Measurements from ENCODE around the gene ACP2. TPM values are rescaled to one million over a fixed set of nuclear protein-coding genes. Genes with fewer than 3 reads are reported as not detected.

The ACP2 gene, protein sequence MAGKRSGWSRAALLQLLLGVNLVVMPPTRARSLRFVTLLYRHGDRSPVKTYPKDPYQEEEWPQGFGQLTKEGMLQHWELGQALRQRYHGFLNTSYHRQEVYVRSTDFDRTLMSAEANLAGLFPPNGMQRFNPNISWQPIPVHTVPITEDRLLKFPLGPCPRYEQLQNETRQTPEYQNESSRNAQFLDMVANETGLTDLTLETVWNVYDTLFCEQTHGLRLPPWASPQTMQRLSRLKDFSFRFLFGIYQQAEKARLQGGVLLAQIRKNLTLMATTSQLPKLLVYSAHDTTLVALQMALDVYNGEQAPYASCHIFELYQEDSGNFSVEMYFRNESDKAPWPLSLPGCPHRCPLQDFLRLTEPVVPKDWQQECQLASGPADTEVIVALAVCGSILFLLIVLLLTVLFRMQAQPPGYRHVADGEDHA
- total RNA-seq = 21.2 TPM

DNA sequence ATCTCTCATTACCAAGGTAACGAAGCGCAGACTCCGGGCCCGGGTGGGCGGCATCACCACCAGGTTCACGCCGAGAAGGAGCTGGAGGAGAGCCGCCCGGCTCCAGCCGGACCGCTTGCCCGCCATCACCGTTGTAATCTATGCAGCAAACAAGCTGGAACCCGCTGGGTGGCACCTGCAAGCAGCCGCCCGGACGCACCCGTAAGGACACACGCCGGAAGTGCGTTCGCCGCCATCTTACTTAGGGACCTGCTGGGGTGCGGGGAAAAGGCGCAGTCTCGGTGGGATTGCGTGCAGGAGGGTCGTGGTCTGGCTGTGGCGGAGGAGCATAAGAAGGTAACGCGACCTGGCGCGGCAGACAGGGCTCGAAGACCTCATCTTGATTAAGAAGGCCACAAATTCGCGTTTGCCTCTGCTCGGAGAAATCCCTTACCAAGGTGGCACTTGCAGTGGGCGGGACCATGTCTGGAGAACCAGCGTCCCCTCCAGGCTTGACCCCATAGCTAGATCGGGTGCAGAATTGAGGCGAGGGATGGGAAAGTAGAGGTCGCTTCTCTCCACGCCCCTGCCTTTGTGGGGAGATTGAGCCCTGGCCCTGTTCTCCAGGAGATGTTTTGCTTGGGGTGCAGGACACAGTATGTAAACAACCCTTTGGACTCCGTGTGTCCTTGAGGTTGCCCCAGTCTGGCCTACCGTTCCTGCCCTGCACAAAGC, at the start of gene ACP2:
TSS of gene ACP2 (minus strand) at position 151 of the 714 bp plus-strand sequence. CDS start at position 126, 25 bp downstream.
- peak; percentile 63 to 82 for DNase-seq (ENCODE audit: low spot score in 2 of 2)
- no peak for FAIRE-seq

DNA sequence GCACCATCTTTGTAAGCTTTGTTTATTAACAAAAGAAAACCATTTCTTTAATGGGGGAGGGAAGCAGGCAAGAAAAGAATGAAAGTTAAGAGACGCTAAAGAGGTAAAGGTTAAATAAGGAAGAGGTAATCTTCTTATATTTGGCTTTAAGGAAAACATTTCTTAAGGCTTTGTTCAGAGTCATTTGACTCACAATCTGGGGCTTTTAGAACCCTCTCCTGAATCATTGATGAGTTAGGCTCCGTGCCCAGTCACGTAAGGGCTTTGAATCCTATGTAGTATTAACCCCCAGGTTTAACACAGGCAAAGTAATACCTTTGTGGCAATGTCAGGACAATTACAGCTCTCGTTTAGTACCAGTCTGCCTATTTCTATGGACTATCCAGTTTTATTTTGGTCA, 47.4 kb upstream of the ACP2 start:
- FAIRE-seq (no peak), DNase-seq (ENCODE audit: low spot score in 2 of 2) (no peak)

DNA sequence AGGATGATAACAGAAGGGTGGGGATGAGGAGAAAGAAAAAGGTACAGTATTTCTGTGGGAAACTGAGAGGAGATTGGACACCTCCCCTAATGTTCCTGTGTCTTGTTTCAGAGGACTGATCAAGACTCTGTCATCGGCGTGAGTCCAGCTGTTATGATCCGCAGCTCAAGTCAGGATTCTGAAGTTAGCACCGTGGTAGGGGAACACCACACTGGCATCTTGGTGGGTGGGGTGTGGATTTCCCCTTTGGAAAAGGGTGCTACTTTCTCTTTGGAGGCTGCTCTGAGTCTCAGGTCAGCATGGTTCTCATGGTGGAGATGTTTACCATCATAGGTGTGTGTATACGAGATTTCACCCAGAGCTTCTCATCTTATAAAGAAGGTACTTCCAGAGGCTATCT, 46.8 kb upstream of the ACP2 start:
- FAIRE-seq = no peak
- DNase-seq (ENCODE audit: low spot score in 2 of 2) = no peak

DNA sequence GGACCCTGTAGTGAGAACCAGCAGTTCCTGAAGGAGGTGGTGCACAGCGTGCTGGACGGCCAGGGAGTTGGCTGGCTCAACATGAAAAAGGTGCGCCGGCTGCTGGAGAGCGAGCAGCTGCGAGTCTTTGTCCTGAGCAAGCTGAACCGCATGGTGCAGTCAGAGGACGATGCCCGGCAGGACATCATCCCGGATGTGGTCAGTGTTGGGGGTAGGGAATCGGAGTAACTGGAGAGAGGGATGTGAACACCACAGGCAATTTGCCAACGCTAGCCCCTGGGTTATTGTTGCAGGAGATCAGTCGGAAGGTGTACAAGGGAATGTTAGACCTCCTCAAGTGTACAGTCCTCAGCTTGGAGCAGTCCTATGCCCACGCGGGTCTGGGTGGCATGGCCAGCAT, 41.2 kb upstream of the ACP2 start:
- DNase-seq (ENCODE audit: low spot score in 2 of 2) (no peak), FAIRE-seq (no peak)

DNA sequence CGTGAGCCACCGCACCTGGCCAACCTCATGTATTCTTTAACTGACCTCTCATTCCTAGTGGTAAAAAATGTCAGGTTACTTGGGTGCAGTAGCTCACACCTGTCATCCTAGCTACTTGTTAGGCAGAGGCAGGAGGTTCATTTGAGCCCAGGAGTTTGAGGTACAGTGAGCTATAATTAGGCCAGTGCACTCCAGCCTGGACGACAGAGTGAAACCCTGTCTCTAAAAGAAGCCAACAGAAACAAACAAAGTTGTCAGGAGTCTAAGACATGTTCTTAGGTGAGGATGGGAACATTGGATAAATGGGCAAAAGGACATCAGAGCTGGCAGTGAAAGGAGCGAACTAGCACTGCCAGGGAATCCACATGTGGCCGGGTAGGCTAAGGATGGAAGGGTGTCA, 39.5 kb upstream of the ACP2 start:
- DNase-seq (ENCODE audit: low spot score in 2 of 2) = no peak
- FAIRE-seq = no peak

DNA sequence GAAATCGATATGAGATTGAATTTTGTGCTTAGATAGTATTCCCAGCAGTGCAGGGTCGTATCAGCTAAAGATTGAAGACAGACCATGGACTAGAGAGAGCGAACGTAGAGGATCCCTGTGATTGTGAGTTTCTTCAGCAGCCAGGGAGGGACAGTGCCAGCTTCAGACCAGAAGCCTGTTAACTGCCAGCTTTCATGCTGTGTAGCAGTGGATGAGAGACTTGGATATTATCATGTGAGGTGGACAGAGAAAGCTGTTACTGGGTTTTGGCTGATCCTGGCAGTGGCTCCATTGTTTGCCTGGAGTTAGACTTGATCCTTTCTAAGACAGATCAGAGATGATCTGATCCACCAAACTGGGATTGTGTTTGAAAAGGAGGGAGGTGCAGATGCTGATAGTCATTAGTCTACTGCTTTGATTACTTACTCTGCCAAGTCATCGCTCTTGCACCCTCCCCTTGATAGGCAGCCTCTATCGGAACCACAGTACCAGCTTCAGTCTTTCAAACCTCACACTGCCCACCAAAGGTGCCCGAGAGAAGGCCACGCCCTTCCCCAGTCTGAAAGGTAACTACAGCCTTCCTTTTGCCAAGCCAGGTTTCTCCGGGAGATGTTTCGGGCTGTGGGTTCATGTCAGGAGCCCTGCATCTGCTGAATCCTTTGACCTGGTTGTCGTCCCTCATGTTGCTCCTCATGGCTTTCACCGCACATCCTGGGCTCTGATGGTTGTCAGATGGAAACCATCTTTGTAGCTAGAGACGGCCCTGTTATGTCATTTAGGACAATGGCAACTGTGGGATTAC, 37.6 kb upstream of the ACP2 start:
- DNase-seq (ENCODE audit: low spot score in 2 of 2) = no peak
- no peak for FAIRE-seq

DNA sequence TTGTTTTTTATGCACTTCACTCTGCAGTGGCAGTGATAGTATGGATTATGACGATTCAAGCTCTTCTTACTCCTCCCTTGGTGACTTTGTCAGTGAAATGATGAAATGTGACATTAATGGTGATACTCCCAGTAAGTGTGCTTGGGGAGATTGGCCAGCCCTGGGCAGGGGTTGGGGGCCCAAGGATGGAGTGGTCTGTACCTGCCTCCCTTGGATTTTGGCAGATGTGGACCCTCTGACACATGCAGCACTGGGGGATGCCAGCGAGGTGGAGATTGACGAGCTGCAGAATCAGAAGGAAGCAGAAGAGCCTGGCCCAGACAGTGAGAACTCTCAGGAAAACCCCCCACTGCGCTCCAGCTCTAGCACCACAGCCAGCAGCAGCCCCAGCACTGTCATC, 35.5 kb upstream of the ACP2 start:
- DNase-seq (ENCODE audit: low spot score in 2 of 2) = no peak
- no peak for FAIRE-seq

DNA sequence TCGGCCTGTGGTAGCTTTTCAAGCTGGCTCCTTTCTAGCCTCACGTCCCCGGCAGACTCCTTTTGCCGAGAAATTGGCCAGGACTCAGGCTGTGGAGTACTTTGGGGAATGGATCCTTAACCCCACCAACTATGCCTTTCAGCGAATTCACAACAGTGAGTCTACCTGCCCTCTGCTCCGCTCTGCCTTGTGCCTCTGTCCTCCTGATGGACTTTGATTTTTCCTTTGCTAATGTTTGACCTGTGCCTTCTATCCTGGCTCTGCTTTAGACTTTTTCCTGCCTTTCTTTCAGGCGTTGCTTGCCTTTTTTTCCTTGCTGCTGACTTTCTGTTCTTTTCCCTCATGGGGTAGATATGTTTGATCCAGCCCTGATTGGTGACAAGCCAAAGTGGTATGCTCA, 33.8 kb upstream of the ACP2 start:
- FAIRE-seq (no peak), DNase-seq (ENCODE audit: low spot score in 2 of 2) (no peak)

DNA sequence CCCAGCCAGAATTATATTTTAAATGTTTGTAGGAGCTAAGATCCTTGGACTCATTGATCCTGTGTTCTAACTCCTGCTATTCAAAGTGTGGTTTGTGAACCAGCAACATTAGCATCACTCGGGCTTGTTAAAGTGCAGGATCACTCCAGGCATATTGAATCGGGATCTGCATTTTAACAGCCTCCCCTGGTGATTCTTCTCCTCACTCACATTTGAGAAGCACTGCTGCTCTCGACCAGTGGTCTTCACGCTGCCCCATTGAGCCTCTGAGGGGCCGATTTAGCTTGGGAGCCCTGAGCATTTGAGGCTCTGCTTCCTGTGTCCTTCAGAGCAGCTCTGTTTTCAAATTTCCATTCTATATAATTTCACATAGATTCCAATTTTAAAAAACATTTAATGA, 32.2 kb upstream of the ACP2 start:
- FAIRE-seq = no peak
- no peak for DNase-seq (ENCODE audit: low spot score in 2 of 2)

DNA sequence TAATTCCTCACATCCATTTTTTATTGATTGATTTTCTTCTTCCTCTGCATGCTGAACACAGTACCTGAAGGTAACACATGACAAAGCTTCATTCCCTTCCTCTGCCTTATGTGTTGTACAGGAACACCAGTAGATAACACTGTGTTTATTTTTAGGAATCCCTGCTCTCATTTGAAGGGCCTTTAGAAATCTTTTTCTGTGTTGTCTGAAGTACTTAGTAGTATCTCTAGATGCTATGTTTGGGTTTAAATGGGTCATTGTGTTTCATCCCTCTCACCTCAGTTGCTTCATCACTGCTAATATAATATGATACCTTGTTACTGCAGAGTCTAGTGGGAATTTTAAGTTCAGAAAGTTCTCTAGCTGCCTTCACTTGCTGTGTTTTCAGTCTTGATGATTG, 31.5 kb upstream of the ACP2 start:
- FAIRE-seq = no peak
- no peak for DNase-seq (ENCODE audit: low spot score in 2 of 2)

DNA sequence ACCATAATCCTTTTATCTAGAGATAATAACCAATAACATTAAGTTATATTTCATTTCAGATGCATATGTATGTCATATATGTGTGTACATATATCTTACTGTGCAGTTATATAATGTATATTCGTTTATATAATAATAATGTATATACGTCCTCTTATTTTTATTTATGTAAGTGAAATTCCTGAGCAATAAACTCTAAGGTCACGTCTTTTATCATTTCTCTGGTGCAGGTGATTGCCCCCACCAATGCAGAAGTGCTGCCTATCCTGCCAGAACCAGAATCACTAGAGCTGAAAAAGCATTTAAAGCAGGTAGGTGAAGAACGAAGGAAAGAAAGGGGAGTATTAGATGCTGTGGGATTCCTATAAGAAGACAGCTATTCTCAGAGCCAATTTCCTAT, 30.2 kb upstream of the ACP2 start:
- DNase-seq (ENCODE audit: low spot score in 2 of 2) (no peak), FAIRE-seq (no peak)

DNA sequence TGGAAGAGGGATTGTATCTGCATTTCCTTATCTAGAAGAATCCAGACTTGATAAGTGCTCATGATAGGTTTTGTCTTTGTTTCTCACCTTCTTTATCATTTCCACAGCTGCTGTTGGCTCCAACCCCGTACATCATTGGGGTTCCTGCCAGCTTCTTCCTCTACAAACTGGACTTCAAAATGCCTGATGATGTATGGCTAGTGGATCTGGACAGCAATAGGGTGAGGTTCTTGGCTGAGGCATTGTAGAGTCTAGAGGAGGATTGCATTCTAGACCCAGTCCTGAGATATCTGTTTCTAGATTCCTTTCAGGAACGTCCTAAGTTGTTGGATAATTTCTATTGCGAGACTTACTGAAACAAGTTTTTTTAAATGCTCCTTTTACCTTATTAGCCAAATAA, 29.4 kb upstream of the ACP2 start:
- FAIRE-seq (no peak), DNase-seq (ENCODE audit: low spot score in 2 of 2) (no peak)

DNA sequence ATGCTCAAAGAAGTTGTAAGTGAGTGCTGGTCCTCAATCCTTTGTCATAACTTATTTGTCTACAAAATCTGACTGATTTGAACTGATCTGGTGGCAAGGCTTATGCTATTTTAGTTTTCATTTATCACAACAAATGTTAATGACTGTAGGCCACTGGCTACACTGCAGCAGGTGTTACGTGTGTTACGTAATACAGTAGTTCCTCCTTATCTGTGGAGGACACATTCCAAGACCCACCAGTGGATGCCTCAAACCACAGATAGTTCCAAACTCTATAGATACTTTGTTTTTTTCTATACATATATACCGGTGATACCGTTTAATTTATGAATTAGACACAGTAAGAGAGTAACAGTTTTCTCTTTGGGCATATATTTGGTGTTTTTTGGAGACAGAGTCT, 28.3 kb upstream of the ACP2 start:
- DNase-seq (ENCODE audit: low spot score in 2 of 2) (no peak), FAIRE-seq (no peak)

DNA sequence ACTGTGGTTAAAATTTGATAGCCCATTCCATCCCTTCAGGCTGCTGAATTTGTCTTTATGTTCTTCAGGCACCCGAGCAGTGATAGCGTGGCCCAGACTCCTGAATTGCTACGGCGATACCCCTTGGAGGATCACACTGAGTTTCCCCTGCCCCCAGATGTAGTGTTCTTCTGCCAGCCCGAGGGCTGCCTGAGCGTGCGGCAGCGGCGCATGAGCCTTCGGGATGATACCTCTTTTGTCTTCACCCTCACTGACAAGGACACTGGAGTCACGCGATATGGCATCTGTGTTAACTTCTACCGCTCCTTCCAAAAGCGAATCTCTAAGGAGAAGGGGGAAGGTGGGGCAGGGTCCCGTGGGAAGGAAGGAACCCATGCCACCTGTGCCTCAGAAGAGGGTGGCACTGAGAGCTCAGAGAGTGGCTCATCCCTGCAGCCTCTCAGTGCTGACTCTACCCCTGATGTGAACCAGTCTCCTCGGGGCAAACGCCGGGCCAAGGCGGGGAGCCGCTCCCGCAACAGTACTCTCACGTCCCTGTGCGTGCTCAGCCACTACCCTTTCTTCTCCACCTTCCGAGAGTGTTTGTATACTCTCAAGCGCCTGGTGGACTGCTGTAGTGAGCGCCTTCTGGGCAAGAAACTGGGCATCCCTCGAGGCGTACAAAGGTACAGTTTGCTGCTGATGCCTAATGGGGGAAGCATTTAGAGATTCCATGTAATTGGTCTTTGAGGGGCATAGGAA, 26.1 kb upstream of the ACP2 start:
- FAIRE-seq = no peak
- DNase-seq (ENCODE audit: low spot score in 2 of 2) = no peak

DNA sequence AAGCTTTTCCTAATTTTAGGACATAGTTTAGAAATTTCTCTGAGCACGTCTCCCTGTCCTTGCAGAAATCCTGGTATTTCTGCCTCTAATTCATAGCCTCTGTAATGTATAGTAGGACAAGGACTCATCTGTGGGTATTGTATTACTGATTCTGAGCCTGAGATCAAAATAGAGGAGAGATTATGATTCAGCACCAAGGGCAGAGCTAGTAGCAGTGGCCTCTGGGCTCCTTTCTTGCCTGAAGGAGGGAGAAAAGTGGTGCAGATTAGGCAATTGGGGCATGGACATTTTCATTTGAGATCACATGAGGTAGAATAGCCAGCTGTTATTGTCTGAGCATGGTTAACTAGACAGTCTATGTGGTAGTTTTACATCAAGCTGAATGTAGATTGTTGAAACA, 24.1 kb upstream of the ACP2 start:
- no peak for FAIRE-seq

DNA sequence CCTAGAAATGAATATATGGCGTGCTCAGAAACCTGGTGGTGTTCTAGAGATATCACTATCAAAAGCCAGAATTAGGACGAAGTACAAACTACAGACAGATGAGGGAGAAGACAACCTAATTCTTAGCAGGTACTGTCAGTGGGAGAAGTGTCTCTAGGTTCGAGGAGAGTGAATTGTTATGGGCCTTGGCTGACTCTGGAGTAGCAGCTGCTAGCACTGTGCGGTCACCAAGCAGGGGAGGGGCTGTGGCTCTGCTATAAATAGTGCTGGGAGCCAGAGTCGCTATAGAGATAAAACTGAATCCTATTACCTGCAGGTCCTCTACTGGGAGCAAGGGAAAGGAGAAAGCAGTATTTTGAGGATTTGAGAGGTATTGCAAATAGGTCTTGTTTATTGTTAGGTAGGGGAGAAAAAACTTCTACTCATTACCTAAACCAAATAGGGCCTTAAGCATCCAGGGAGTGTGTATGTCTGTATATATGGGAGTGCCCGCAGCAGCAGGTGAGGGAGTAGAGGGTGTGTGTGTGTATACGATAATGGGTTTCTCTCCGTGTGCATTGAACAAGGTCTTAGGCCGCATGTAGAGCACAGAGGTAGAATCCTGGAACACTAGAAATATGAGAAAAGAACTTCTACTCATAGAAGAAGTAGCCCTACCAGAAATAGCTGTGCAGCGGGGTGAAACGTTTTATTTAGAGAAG, 23.5 kb upstream of the ACP2 start:
- FAIRE-seq (no peak), DNase-seq (ENCODE audit: low spot score in 2 of 2) (no peak)

More for the DNA sequence above, 24.1 kb upstream of the ACP2 start:
- DNase-seq (ENCODE audit: low spot score in 2 of 2) = no peak

DNA sequence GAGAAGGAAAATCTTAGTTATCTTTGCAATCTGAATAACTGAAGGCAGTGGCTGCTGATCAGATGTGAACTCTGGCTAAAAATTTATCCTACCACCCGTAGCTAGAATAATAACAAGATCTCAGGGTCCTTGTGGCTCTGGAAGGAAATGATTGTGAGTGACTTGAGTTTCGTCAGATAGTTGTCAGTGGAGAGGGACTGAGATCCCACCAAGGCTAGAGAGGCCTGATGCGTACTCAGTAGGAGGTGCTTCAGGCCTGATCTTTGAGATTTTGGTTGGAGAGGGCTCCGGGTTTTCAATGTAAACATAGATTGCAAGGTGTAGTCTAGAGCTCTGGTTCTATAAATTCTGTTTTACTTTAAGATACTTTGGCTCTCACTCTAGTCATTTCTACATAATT, 22.7 kb upstream of the ACP2 start:
- DNase-seq (ENCODE audit: low spot score in 2 of 2) = no peak
- FAIRE-seq = no peak

DNA sequence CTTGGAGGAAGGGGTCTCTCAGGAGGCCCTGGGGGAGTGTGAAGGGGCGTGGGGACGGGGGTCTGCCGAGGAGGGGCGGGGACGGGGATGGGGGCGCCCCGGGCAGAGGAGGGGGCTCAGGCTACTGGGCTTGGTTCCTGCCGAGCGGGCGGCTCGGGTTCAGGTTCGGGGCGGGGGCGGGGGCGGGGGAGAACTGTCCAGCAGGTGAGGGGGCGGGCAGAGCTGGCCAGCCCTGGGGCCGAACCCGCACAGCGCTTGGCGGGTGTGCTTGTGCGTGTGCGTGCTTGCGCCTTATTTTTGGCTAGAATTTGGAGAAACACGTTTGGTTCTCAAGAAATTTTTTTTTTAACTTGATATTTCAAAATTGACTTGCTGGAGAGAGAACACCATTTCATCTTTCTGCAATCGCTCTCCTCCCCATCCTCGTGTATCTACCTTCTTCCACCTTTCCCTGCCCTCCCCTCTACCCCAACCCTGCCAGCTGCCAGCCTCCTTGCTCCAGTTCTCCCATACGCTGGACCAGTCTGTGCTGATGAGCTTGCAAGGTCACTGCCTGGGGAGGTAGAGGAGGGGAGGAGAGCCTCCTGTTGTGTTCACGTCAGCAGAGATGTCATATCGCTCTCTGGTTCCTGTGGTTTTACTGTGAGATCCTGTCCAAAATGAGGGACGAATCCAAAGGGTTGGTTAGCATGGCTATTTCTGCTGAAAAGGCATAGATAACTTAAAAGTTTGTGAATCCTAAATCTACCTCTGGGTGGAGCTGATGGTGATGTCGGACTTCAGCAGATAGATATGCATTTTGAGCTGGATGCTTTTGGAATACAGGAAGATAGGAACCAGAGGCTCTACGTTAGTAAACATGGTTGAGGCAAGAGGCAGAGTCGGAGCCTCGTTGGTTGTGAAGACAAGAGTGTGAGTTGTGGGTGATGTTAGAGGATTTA, 22.0 kb upstream of the ACP2 start:
- FAIRE-seq = no peak
- DNase-seq (ENCODE audit: low spot score in 2 of 2) = peak in 1 of 2 donors; percentile 48

DNA sequence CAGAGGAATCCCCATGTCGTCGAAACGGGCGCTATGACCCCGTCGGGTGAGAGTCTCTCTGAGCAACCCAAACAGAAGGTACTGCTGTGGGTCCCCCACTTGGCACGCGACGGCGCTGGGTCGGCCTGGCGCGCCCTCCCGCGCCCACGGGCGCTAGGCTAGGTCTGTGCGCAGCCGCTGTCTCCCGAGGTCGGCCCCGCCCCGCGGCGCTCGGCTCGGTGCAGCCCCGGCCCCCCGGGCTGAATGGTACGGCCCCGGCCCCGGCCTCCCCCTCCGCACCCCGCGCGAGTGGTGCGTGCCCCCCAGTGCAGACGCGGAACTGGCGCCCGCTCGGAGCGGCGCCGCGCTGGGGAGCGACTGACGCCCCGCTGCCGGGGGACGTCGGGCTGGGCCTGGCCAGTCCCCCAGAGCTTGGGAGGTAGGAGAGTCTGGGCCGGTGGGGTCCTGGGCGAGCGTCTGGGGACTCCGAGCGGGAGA, 21.3 kb upstream of the ACP2 start, which contains the start of gene MADD:
TSS of gene MADD (plus strand) at position 305 of the 477 bp plus-strand sequence.
- FAIRE-seq (no peak), DNase-seq (ENCODE audit: low spot score in 2 of 2) (peak; percentile 94 to 95)
